HG03575 (cell line): ENCODE data around the gene CTBP1.

Source experiments
- ATAC-seq: cut with Tn5 transposase; IDR thresholded peaks from one replicate; pipeline ENCODE4 v1.9.1; 2021; ENCODE audit not compliant: unreplicated experiment, insufficient number of reproducible peaks, low FRiP score; ENCODE audit errors: extremely low read depth

Gene CTBP1

GRCh38 chr4:1216076-1216614, 32.8 kb downstream of the CTBP1 start:
- no peak for ATAC-seq

GRCh38 chr4:1215141-1216075, 33.5 kb downstream of the CTBP1 start:
- no peak for ATAC-seq

- no peak for ATAC-seq
These were observed 34.5 kb downstream of the CTBP1 start for GRCh38 chr4:1214101-1215095.

DNA sequence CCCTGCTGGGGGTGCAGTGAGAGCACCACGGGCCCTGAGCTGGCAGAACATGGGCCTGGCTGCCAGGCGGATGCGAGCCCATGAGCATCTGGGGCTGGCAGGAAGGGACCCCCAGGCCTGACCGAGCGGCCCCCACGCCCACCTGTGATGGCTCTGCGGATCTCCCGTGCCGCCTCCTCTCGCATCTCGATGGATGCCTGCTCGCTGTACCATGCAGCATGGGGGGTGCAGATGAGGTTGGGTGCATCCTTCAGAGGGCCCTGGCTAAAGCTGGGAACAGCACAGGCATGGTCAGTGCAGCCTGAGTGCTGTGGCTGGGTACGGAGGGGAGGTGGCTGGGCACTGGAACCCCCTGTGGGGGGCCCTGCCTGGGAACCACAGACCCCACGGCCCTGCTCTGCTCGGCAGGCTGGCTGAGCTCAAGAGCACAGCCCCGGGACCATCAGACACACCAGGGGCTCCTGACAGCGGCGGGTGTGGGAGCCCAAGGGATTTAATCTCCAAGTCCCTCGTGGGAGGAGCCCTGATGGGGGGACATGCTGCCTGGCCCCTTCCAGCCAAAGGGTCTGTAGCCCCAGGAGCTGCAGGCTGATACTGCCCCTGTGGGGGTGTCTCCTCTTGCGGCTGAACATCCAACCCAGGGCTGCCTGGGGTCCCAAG, 35.5 kb downstream of the CTBP1 start:
- no peak for ATAC-seq

DNA sequence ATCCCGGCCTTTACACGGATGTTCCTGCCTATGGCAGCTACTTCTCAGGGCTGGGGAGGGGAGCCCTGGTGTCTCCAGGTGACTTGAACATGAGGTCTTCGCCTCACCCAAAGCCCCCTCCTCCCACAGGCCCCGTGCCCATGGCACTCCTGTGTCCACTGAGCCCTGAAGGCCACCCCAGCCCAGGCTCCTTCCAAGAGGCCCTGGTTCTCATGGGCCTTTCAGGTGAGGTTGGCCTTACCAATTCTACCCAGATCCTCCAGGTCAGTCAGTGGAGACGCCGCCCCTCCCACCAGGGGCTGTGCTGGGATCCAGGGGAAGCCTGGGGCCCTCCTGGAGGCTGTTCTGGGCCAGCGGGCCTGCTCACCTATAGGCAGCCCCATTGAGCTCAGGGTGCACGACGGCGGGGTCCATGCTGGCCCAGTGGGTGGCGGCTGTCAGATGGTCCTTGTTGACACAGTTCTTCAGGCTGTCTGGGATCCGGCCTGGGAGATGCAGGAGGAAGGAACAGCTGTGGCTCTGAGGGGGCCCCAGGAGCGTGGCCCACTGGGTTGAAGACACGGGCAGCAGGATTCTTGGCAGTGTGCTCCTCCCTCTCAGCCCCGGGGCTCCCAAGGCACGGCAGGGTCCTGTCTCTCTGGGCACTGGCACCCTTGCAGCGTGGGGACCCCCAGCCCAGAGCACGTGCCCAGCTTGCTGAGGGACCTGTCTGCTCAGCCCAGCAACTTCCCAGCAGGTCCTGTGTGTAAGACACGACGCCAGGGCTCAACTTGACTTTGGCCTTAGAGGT, 36.2 kb downstream of the CTBP1 start:
- no peak for ATAC-seq

DNA sequence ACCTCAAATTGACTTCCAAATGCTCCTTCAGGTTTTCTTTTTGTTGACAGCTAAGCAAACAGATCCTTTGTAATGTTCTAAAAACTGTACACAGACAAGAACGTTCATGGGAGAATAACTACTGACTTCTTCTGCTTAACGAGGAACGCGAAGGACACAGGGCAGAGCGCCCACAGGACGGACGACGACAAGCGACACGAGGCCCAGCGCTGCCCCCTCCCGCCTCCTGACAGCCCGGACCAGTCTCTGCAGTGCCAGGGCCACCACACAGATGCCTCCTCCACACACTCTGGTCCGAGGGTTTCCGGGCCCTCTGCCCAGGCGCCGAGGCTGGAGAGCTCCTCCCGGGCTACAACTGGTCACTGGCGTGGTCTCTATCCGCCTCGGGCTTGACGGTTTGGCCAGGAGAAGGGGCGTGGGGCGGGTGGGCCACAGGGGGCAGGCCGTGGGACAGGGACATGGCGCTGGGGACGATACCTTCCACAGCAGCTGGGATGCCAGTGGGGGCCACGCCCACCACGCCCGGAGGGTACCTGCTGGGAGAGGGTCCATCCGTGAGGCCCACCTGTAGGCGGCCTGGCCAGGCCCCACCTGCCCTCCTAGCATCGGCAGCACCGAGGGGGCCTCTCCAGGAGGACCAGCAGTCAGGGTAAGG, 36.9 kb downstream of the CTBP1 start:
- ATAC-seq = no peak

DNA sequence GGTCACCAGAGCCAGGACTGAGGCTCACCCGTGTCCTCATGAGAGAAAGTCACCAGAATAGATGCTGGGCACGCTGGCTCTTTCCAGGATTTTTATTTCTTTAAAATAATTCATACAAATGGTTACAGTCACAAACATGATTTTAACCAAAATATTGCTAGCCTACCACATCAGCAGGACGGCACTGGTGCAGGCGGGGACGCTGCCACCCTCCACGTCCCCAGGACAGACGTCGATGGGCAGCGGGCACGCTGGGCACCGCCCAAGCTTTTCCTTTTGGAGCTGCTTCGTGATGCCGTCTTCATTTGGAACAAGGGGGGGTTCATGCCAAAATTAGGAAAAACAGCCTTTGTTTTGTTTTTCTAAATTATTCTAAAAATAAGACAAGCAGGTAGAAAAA, 37.6 kb downstream of the CTBP1 start:
- no peak for ATAC-seq

DNA sequence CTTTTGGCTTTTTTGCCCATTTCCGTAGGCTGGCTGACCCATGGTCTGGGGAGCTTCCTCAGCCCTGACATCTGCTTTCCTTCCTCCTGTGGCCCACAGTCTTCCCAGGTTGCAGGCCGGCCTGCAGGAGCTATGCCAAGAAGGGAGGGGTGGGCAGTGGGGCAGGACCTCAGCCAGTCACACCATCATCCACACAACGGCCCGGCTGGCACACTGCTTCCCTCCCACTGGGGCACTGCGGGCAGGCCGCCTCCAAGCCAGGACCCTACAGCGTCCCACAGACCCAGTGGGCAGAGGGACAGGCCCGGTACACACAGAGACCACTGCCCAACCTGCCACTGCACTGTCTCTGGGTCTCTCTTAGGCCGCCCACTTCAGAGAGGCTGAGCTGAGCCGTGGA, 38.0 kb downstream of the CTBP1 start:
- ATAC-seq = no peak

- ATAC-seq = no peak
These were observed 38.6 kb downstream of the CTBP1 start for GRCh38 chr4:1210241-1210841.

DNA sequence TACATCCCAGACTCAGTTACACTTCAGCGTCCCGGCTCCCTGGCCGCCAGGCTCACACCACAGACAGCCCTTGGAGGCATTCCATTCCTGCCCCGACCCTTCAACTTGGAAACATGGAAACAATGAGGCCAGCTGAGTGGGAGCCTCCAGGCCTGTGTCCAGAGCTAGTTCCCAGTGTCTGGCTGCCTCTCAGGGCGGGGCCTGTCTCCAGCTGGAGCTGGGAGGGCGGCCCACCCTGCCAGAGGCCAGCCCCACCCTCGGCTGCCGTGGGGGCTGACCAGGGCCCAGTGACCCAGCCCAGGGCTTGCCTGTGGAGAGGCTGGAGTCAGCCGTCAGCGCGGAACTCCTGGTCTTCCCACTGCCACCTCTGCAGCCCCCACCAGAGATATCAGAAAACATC, 39.1 kb downstream of the CTBP1 start:
- no peak for ATAC-seq

DNA sequence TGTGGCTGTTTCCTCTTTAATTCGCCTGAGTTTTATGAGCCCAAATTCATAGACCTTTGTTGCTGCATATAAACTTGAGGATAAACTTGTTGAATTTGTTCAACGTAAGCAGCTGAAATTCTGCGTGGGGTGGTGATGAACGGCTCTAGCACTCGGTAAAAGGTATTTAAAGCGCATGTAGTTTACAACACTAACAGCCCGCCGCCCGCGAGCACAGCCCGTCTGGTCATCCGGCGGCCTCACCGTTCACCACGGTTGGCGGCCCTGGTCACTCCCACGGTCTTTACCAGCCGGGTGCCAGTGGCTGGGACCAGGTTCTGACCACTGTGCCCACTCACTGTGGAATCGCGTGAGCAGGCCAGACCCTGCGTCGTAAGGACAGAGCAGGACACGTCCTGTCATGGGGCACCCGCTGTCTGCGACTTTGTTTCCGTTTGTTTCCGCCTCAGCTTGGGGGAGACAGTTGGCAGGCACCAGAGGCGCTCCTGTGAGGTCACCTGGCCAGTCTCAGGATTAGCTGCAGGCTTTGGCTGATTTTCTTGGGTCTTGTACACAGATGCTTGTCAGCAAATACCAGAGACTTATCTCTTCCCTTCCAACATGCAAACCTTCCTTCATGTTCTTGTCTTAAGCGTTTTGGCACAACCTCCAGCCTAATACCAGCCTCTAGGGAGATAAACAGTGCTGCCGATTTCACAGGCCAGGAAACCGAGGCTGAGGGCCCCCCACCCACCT, 39.8 kb downstream of the CTBP1 start:
- no peak for ATAC-seq

DNA sequence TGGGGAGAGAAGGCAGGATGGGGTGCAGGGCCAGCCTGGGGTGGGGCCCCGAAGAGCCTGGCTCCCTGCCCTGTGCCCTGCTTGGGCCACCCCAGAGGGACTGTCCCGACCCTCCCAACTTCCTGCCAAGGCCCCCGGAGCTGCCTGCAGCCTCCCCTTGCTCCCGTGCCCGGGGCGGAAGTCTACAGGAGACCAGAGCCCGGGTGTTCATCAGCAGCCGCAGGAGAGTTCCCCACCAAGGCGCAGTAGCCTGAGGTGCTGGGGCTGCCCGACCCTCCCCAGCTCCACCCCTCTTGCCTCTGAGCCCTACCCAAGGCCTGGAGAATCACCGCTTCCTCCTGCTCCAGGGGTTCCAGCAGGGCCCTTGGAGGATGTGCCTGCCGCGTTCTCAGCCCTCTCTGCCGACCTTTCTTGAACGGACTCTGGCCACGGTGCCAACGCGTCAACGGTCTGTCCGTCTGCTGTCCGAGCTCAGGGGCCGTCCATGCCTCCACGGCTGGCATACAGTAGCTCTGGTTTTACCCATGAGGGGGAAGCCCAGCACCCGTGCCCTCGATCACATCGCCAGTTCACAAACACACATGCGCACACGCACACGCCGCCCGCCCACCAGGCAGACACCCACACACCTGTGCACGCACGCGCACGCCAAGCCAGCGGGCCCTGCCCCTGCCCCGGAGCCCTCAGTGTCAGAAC, 40.5 kb downstream of the CTBP1 start:
- no peak for ATAC-seq

DNA sequence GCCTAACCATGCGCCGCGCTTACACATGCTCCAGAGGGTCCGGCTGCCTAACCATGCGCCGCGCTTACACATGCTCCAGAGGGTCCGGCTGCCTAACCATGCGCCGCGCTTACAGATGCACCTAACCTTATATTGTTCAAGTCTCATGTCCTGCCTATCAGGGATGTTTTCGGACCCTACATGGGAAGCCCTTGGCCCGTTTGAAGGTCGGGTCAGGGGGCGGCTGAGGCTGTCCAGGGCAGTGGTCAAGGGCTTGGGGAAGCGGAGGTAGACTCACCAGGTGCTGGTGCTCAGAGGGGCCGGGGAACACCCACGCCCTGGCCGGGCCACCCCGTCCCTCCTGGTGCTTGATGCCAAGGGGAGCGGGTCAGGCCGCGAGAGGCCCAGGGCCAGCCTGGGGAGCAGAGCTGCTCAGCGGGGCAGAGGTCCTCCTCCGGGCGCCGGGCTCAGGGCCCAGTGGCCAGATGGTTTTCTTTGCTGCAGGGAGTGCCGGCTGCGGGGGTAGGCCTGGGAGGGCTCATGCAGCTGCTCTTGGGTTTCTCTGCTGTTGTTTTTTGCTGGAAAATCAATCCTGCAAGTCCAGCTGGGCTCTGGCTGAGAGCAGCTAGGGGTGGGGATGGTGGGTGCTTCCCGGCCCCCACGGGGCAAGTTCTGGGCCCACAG, 41.2 kb downstream of the CTBP1 start:
- no peak for ATAC-seq

- no peak for ATAC-seq
These were observed 41.8 kb downstream of the CTBP1 start for GRCh38 chr4:1207157-1207470.

DNA sequence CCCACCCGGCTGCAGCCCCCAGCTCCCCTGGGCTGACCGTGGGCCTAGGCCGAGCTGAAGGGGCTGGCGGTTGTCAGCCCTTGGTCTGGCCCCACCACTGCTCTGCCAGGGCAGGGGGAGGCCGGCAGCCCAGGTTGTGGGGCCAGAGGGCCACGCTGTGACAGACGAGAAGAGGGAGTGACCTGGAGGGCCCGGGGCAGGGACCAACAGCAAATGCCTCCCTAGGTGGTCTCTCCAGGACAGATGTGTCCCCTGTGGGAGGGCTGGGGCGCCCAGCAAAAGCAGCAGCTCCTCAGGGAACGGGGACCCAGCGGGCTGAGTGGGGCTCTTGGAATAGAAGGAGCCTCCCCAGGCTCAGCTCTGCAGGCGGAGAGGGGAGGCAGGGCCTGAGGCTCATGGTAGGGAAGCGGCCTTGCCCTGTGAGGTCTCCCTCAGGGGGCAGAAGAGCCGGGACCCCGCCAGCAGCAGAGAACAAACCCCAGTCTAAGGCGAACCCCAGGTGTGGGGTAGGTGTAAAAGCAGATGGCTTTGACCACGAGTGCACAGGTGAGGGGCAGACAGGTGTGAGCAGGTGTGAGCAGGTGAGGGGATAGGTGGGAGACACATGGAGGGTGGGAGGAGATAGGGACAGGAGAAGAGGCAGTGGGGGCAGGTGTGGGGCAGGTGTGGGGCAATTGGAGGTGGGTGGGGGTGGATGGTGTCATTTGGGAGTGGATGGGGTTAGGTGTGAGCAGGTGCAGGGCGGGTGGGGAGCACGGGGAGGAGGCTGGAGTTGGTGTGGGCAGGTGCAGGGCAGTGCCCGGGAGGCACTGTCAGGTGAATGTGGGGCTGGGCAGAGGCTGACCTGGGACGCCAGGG, 42.4 kb downstream of the CTBP1 start:
- ATAC-seq = no peak
